8988T (cell line): ENCODE data around the gene RIN1.
"Not testable (repeated sequence)": the region's sequence is repeated elsewhere in the genome, so short reads cannot be mapped to it uniquely, and the experiment has no call there.

Source experiments
- DNase-seq: peaks from one replicate; pipeline ENCODE4 v3.0.0; 2011

The RIN1 gene

DNA sequence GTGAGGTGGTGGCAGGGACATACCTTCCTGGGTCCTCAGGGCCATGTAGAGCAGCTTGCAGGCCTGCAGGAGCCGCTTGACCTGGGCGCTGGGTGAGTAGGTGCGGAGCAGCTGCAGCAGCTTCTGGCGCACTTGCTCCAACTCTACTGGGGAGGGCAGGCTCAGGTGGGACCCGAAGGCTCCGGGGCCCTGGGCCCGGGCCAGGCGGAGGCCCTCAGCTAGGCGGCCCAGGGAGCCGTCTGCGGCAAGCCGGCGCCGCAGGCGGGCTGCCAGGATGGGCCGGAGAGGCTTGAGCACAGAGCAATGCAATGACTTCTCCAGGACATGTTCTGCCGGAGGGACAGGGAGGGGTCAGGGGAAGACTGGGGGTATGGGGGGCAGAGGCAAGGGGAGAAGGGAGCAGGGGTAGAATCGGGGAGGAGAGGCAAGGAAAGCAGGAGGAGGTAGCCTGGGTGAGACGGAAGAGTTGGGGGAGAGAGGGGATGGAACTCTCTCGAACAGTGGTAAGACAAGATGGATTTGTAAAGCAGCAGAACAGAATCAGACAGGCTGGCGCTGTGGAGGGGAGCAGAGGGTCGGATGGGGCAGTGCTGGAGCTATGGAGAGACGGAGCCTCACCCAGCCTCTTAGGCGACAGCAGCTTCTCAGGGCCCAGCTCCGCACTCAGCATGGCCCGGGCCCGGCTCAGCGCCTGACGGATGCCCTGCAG lies 2.2 kb downstream of the RIN1 start:
- DNase-seq: peak; percentile 33

DNA sequence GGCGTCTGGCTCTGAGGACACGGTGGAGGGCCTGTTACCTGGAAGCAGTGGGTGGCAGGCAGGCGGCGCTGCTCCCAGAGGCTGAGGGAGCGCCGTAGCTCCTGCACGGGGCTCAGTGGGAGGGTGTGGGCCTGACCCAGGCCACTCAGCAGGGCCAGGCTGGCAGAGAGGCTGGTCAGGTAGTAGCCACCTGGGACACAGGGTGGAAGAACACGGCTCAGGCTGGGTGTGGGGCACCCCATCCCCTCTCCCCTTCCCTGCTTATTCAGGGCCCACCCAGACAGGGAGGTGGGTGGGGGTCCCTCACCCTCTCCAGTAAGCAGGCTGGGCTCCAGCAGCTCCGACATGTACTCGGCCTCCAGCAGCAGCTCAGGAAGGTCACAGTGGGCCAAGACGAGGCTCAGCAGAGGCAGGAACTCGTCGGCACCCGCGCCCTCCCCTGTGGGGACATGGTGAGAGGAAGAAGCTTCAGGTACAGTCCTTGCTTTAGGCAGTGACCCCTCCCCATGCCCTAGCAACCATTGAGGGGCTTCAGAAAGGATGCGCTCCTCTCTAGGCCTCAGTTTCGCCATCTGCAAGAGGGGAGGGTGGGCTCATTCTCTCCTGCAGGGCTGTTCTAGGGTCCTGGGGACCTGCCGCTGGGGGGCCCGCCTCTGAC lies 2.9 kb downstream of the RIN1 start:
- DNase-seq: peak; percentile 35

DNA sequence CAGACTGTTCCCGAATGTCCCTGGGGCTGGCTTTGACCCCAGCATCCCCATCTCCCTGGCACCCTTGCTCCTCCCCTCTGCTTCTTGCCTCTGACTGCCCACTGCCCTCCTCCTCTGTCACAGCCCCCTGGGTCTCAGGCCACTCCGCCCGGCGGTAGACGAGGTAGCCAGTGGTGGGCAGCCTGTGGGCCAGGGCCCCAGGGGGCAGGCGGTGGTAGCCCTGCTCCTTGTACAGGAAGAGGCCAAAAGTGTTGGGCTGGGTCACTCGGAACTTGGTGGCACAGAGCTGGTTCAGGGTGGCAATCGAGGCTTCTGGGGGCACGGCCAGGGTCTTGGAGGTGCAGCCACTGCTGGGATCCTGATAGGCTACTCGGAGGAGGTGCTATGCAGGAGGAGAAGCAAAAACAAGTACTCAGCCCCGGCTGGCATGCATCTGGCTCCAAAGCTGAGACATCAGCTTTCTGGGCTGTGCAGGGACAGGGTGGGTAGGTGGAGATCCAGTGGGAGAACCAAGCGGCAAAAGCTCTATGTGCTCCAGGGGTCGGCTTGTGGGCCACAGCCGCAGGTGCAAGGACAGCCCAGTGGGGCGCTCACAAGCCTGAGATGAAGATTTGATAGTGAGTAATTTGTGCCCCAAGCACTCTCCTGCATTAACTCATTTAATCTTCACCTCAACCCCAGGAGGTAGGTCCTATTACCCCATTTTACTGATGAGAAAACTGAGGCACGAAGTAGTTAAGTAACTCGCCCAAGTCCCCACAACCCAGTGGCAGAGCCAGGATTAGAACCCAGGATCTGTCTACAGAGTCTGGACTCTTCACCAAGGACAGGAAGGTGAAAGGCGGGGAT lies 3.6 kb downstream of the RIN1 start:
- DNase-seq: peak; percentile 27

DNA sequence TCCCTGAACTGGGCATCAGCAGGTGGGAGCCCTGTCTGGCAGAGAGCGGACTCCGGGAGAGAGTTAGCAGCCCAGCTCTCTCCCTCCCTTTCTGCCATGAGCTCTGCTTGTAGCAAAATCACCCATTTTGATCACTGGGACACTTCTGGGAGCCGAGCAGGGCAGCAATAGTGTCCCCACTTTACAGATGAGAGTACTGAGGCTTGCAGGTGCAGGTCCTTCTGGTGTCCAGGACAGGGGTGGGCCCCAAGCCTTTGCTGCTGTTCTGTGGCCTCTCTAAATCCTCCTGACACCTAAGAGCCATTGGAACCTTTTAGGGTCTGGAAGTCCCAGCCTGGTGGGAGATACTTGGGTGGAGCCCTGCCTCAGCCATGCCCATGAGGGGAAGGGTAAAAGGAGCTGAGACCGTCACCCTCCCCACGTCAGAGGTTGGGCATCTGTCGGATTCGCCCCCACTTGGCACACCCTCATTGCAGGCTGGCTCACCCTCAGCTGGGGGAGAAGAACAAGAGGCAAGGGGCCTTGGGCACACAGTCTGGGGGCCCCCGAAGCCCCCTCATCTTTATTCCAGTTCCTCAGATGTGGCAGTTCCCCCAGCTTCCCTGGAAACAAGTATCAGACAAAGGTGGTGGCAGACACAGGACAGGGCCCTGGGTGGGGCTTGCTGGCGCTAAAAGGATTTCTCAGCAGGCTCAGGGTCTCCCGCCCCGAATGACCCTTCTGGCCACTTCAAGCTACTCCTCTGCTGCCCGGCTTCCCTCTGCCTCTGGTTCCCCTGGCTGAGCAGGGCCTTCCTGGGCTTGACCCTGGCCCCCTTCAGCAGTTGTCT lies 4.5 kb downstream of the RIN1 start:
- DNase-seq: peak; percentile 28

DNA sequence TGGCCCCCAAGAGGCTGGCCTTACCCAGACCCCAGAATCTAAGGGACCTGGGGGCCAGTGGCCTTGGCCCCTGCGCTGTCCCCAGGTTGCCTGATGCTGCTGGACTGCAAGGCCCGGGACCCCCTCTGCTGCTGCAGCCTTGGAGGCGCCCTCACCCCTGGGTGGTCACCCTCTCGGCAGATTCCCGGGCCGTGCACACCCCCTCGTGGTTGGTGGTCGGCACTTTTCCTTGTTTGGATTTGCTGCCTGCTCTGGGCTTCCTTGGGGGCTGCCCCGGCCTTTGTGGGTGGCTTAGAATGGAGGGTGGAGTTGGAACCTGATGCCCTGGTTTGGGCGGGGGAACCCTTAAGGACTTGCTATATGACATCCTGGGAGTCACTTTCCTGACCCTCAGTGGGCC lies 5.3 kb downstream of the RIN1 start:
- DNase-seq: peak; percentile 31

DNA sequence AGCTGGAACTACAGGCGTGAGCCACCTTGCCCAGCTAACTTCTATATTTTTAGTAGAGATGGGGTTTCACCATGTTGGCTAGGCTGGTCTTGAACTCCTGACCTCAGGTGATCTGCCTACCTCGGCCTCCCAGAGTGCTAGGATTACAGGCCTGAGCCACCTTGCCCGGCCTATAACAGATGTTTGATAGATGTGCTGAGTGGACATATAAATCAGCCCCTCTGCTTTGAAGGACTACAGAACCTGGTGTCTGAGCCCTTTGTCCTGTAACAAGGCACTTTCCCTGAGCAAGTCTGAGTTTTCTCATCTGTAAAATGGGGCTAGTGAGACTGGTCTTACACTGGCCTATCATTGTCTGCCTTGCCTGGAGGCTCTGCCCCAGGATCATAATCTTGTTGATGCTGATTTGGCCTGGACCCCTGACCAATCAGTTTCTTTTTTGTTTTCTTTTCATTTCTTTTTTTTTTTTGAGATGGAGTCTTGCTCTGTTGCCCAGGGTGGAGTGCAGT lies 7.0 kb downstream of the RIN1 start:
- DNase-seq: no peak

DNA sequence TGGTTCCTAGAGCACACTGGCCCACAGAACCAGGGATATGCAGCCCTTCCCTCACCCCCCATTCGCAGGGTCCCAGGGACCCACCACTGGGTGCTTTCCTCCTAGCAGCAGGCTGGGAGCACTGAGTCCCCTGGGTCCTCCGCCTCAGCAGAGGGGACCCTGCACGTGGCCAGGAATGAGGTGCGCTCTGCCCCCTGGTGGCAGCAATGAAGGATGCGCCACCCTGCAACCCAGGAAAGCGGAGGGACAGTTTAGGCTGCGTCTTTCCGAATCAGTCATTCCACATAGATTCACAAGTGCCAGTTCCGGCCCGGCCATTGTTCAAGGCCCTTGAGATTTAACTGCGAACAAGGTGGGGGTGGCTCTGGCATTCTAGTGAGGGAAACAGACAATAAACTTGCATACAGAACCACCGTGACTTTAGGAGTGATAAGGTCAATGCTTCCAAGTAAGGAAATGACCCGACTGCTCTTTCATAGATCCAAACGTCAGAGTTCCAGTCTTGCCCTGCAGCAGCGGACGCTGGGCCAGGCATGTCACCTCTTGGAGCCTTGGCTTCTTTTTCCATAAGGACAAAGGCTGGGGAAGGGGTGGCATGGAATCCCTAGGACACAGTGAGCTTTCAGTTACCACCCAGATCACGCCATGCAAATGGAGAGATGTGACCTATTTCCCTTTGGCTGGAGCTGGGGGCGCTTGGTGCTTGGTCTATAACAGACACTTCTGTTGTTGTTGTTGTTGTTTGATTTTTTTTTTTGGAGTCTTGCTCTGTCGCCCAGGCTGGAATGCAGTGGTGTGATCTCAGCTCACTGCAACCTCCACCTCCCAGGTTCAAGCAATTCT lies 7.7 kb downstream of the RIN1 start:
- DNase-seq: peak; percentile 93

DNA sequence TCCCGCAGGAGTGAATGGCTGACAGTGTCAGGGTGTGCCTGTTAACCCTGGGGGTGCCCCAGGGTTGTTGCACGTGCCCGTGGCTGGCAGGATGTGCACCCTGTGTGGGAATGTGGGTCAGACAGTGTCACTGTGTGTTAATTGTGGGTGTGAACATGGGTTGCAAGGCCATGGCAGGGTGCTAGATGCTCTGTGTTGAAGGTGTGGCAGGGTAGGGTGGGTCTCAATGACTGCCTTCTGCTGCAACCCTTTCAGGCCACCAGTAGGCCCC lies 8.3 kb downstream of the RIN1 start:
- peak; percentile 24 for DNase-seq

DNA sequence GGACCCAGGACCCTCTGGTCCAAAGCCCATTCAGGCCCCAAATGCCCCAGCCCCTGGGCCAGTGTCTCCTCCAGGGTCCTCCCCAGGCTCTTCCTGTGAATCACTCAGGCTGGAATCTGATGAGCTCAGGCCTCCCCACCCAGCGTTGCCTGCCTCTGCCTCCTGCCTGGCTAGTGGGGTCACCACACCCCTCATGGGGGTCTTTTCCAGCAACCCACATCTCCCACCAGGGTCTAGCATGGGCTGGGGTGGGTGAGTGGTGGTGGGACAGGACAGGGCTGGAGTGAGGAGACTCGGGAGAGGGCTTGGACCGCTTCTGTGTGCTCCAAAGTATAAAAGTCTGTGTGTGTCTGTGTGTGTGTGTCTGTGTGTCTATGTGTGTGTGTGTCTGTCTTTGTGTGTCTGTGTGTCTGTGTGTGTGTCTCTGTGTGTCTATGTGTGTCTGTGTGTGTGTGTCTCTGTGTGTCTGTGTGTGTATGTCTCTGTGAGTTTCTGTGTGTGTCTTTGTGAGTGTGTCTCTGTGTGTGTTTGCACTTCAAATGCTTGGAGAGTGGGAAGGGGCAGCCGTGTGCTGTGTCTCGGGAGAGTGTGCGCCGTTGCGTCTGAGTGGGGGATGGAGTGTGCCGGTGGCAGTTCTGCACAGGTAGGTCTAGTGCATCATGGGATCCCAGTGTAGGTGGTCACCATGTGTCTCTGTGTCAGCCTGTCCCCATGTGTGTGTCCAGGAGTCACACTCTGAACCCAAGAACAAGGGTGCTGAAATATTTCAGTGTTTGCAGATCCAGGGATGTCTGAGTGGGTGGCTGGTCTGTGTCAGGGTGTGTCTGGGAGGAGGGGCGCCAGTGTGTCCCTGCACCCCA lies 8.8 kb downstream of the RIN1 start:
- DNase-seq: peak; percentile 82

DNA sequence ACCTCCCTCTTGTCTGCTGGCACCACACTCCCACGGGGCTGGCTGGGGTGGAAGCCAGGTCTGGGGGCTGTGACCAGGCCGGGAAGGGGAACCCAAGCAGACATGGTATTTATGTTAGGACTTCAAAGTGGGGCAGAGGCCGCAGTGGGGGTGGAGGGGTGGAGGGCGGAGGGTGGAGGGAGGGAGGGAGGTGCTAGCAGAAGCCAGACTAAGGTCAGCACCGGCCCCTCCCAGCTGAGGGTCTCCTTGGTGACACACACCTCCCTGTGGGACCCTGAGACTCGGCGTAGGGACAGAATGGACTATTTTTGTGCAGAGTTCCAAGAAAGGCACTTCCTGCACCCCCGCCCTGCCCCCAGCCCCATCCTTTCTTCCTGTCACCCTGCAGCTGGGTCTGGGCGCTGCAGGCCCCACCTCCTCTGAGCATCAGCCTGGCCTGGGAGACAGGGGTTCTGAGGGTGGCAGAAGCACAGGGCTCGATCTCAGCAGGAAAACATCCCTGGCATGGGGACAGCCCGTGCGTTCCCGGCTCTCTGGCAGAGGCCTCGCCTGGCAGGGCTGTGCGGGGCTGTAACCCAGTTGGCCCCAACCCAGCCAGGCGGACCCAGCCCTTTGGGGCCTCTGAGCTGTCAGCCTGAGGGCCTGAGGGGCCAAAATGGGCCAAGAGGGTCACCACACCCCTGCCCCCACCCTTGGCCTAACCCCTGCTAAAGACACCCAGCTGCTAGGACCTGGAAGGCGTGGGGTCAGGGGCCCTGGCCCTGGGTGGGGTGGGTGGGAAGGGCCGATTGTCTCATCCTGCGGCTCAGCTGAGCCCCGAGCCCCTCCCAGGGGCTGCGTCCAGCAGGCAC lies 9.7 kb downstream of the RIN1 start:
- DNase-seq: peak; percentile 58

DNA sequence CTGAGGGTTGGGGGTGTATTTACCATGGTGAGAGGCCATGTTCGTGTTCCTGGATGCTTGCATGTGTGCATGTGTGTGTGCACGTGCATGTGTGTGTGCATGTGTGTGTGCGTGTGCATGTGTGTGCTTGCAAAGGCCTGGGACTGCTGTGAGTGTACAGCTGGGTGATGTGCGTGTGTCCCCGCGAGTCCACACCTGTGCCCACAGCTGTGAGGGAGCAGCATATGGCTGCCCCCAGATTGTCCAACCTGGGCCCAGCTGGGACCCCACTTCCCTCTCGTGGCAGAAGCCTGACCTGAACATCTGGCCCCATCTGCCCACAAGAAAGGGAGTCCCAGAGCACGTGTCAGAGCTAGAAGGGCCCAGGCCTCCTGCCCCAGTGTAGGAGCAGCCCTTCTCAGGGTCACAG lies 11.0 kb downstream of the RIN1 start:
- DNase-seq: no peak

DNA sequence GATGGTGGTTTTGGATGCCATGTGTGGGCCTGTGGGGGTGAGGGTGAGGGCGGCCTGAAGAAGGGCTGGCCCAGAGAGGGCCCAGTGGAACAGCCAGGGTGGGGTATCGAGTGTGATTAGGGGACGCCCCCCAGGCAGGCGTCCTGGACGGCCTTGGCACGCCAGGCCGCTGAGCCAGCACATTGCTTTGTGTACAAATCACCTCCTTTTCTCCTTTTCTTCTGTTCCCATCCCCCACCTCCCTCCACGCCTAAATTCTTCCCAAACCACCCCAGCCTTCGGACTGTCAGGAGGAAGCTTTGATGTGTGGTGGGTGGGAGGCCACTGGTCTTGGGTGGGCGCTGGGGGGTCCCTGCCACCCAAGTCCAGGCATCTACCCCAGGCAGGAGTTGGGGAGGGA lies 11.6 kb downstream of the RIN1 start:
- no peak for DNase-seq

DNA sequence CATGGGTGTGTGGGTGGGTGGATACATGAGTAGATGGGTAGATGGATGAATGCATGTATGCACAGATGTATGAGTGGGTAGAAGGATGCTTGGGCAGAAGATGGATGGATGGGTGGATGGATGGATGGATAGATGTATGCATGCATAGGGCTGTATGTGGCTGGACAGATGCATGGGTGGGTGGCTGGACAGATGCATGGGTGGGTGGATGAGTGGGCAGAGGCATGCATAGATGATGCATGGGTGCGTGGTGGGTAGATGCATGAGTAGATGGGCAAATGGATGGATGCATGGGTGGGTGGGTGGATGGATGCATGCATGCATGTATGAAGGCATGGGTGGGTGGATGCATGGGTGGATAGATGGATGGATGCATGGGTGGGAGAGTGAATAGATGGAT lies 12.6 kb downstream of the RIN1 start:
- DNase-seq: no peak

DNA sequence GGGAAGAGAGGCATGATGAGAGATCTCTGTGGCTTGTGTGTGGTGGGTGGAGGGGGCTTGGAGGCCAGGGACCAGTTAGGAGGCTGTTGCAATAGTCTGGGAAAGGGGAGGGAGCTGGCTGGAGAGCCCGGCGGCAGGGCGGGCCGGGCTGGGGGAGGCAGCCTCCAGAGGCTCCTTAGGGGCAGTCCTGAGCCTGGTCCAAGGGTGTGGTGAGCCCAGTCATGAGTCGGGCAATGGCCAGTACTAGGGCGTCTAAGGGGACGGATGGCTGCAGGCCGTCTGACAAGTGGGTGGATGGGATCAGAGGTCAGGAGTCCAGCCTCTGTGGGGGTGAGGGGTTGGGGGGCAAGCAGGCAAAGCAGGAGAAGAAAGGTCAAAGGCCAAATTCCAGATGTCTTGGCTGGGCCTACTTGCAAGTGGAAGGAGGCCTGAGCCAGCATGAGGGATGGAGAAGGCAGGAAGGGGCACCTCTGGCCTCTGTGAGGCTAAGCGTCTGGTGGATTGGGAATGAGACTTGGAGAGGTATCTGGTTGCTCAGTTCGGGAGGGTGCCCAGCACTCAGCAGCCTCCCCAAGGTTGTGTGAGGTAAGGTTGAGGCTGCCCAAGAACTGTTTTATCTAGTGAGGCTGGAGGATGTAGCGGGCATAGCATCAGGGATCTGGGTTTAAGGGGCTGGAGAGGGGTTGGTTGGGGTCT lies 13.4 kb downstream of the RIN1 start:
- DNase-seq: no peak

DNA sequence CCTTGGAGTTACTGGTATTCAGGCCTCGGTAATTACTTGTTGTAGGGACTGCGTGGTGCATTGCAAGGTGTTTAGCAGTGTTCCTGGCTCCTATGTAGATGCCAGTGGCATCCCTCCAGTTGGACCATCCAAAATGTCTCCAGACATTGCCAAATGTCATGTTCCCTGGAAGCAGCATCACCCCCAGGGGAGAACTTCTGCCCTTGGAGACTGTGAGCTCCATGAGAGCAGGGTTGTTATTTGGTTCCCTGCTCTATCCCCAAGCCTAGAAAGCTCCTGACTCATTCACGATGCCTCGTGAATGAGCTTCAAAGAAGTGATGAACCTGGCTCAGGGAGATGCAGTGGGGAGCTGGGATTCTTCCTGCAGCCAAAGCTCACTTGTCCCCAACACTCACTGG lies 14.6 kb downstream of the RIN1 start:
- DNase-seq: no peak

DNA sequence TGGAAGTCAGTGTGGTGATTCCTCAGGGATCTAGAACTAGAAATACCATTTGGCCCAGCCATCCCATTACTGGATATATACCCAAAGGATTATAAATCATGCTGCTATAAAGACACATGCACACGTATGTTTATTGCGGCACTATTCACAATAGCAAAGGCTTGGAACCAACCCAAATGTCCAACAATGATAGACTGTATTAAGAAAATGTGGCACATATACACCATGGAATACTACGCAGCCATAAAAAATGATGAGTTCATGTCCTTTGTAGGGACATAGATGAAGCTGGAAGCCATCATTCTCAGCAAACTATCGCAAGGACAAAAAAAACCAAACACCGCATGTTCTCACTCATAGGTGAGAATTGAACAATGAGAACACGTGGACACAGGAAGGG lies 15.5 kb downstream of the RIN1 start:
- not testable (repeated sequence) for DNase-seq

DNA sequence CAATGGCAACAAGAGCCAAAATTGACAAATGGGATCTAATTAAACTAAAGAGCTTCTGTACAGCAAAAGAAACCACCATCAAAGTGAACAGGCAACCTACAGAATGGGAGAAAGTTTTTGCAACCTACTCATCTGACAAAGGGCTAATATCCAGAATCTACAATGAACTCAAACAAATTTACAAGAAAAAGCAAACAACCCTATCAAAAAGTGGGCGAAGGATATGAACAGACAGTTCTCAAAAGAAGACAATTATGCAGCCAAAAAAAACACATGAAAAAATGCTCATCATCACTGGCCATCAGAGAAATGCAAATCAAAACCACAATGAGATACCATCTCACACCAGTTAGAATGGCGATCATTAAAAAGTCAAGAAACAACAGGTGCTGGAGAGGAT lies 15.9 kb downstream of the RIN1 start:
- DNase-seq: not testable (repeated sequence)

DNA sequence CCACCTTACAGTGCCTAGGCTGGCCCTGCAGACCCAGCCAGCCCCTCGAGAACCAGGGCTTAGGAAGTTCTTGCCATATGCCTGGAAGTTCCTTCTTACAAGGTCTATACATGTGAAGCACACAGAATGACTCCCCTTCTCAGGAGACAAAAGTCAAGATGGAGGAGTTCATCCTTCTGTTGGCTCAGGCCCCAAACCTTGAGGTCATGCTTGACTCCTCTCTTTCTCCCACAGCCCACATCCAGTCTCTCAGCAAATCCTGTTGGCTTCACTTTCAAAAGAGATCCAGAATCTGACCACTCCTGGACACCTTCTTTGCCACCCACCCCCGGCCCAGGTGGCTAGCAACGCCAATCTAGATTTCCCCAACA lies 17.6 kb downstream of the RIN1 start:
- no peak for DNase-seq
